ENCODE measurements around the gene CBARP.

Gene CBARP

DNA sequence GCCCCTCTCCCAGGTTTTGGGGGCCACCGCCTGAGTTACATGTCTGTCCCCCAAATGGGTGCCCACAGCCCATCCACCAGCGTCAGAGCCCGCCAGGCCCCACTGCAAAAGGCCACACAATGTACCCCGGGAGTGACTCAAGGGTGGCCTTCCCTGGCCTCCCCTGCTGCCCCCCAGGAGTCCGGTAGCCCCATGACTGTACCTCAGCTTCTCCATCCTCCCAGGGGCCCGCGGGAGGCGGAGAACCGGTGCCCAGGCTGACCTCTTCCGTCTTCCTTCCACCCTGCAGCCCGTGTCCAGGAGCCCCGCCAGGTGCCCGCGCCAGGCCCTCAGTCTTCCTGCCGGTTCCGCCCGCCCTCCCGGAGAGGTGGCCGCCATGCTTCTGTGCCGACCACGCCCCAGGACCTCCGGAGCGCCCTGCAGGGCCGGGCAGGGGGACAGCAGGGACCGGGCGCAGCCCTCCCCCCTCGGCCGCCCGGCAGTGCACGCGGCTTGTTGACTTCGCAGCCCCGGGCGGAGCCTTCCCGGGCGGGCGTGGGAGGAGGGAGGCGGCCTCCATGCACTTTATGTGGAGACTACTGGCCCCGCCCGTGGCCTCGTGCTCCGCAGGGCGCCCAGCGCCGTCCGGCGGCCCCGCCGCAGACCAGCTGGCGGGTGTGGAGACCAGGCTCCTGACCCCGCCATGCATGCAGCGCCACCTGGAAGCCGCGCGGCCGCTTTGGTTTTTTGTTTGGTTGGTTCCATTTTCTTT, 10.3 kb downstream of the CBARP start:
- DNase-seq (ENCODE audit: low spot score): no peak

DNA sequence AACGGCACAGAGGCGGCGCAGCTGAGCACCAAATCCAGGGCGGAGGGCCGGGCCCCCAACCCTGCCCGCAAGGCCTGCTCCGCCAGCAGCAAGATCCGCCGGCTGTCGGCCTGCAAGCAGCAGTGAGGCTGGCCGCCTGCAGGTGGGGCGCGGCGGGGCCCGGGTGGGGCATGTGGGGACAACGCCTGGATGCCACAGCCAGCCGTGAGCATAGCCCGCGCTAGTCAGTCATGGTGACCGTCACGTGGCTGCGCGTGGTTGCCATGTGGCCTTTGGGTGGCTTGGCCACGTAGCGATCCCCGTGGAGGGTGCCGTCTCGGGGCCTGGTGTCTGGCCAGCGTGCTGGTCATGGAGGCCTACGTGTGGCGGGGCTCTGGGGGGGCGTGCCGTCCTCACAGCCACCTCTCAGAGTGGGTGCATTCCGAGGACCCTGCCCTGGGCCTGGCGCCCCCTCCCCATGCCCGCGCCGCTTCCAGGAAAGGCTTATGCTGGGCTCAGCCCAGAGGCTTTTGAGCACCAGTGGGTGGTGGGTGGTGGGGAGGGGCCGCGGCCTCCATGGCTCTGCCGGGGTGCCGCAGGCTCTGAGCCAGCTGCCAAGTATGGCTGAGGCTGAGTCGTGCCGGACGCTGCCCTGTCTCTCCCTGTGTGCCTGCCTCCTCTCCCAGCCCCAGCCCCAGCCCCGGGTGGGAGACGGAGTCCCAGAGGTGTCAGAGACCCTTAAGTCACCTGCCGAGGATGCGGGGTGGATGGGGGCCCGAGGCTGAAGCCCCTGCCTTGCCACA, 11.1 kb downstream of the CBARP start:
- DNase-seq (ENCODE audit: low spot score): no peak

DNA sequence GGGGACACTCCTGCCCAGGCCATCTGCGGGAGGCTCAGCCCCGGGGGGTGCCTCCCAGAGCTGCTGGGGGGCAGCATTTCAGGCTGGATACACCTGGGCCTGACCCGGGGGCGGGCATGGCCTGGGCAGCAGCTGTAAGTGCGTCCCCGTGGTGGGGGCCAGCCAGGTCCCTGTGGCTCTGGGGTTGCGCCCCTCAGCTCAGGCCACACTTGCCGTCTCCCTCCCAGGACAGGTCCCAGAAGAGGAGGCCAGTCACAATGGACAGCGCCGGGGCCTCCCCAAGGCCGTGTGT, 11.6 kb downstream of the CBARP start:
- no peak for DNase-seq (ENCODE audit: low spot score)

DNA sequence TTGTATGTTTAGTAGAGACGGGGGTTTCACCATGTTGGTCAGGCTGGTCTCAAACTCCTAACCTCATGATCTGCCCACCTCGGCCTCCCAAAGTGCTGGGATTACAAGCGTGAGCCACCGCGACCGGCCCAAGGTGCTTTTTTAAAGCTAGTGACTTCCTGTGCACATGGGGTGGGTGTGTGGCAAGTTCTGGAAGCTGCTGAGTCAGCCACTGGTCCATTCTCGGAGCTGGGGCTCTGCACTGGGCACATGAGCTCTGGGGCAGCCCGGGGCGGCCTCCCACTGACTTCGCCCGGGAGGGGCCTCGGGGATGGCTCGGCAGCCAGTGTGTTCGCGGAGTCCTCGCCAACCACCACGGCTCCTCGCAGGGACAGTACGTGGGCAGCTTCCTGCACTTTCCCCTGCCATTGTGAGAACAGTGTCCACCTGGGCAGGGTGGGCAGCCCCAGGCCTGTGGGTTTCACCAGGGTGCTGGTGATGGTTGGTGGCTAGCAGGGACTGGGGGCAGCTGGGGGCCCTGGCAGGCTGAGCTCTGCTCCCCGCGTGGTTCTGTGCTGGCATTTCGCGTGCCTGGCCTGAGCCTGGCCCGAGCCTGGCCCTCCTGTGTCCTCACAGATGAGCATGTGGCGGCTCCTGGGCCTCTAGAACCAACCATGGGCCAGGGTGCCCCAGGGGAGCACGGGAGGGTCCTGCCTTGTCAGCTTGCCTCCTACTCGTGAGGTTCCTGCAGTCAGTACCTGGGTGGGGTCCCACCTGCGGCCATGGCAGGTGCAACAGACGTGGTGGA, 12.2 kb downstream of the CBARP start:
- no peak for DNase-seq (ENCODE audit: low spot score)

DNA sequence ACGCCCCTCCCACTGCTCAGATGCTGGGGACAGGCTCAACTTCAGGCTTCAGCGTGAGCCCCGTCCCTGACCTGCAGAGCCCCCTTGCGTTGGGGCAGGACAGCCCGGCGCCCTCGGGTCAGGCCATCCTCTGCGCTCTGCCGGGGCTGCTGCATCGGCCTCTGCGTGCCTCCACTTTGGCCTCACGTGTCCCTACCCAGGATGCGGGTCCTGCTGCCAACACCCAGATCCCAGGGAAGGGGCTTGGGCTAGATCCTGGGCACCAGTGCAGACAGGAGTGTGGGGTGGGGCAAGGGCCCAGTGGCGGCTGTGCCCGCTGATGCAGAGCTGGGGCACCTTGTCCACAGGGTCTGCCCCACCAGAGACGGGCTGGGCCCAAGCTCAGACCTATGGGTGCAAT, 13.0 kb downstream of the CBARP start:
- no peak for DNase-seq (ENCODE audit: low spot score)

DNA sequence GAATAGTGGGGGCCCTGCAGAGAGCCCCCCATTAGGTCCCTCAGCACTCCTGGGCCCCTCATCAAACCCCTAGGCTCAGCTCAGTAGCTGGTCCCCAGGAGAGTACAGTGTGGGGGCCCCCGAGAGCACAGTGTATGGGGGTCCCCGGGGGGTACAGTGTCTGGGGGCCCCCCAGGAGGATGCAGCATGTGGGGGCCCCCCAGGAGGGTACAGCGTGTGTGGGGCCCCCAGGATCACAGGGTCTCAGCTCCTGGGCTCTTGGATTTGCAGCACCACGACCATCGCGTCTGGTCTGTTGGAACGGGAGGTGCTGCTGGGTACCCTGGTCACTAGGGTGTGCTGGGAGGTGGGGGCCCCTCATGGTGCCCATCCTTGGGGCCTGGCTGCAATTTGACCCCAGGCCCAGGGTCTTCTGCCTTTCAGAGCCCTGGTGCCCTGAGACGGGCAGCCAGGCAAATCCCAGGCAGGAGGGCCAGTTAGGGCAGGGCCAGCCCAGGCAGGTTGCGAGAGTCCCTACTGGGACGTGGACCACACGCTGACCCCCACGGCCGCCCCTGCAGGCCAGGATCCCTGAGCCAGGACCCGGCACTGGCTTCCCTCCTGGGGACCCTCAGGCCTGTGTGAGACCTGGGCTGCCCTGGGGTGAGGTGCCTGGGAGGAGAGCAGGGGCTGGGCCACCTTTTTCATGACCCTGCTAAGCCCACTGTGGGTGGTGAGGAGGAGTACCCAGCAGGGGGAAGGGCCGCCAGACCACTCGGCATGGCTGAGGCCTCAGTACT, 13.6 kb downstream of the CBARP start:
- DNase-seq (ENCODE audit: low spot score): no peak

DNA sequence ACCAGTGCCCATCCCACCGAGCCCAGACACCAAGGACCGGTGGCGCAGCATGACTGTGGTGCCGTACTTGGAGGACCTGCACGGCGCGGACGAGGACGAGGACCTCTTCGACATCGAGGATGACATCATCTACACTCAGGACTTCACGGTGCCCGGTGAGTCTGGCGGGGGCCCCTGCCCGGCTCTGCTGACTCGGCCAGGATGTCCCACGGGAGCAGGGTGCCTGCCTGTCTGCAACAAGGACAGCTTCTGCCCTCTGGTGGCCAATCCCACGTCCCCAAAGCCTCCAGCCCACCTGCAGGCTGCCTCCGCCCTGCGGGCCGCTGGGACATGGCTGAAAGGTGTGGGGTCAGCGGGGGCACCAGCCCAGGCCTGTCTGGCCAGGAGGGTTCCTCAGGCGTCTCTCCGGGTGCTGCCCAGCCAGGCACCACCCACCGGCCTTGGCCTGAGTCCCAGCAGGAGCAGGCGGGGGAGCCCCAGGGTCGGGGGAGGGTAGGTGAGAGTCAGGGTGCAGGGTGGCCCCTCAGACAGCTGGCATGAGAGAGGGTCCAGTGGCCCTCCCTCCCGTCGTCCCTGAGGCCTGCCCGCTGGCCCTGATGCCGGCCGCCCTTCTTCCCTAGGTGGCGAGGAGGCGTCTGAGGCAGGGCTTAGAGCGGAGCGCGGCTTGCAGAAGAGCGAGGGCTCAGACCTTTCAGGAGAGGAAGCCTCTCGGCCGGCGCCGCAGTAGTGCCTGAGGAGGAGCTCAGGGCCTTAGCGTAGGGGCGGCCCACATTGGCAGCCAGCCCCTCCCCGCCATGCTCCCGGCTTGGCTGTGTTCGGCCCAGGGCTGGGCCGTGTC, 14.6 kb downstream of the CBARP start:
- peak; percentile 70 for DNase-seq (ENCODE audit: low spot score)

DNA sequence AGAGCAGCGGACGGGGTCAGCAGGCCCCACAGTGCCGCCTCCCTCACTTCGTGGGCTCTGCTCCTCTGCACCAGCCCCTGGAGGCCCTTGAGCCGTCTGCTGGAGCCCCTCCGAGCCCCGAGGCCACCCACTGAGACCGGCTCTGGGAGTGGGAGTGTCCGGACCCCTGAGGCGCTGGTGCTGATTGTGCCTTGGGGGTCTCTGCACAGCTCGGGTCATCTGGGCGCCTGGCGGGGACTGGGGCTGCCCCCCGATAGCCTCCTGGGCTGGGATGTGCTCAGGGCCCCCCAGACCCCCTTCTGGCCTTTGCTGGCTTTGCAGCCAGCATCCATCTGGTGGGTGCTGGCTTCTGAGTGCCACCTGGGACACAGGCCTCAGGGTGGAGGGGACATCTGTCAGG, 15.4 kb downstream of the CBARP start:
- peak; percentile 57 for DNase-seq (ENCODE audit: low spot score)

DNA sequence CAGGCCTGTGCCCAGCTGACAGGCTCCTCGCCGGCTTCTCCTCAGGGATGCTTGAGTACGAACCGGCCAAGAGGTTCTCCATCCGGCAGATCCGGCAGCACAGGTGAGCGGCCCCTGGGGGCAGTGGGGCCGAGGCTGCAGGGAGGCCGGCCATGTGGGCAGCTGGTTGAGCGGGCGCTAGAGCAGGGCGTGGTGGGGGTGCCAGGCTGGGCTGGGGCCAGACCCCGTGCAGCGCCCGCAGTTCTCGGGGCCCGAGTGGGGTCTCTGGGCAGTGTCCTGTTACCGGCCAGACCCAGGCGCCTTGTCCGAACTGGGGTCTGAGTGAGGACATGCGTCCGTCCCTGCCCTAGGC, 15.9 kb downstream of the CBARP start:
- no peak for DNase-seq (ENCODE audit: low spot score)

DNA sequence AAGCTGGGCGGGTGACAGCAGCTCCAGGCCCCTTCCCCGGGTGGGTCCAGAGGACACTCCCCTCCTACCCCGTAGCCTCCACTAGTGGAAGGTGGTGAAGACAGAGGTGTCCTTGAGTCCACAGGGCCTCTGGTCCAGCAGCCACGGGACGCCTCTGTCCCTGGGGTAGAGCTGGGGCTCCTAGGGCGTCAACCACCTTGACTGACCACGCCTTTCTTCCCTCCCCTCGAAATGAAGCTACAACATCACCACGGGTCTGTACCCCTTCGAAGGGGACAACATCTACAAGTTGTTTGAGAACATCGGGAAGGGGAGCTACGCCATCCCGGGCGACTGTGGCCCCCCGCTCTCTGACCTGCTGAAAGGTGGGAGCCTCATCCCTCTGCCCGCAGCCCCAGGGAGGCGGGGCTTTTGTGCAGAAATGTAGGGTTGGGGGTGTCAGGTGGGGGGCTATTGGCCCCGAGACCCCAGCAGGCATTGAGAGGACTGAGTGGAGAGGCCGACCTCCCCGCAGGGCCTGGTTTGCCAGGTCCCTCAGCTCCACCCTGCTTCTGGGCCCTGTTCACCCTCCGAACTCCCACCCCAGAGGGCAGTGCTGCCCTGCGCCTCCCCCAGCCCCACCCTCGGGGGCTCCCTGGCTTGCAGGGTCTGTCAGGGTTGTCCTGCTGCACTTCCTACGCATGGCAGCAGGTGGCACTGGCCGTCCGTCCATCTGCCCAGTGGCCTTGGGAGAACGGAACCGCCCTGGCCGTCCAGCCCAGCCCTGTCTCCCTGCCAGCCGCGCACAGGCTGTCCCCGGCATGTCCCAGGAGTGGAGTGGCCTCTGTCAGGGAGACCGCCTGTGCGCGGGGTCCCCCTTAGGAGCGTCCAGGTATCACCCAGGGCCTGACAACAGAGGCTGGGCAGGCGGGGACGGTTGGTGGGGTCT, 16.6 kb downstream of the CBARP start:
- no peak for DNase-seq (ENCODE audit: low spot score)

DNA sequence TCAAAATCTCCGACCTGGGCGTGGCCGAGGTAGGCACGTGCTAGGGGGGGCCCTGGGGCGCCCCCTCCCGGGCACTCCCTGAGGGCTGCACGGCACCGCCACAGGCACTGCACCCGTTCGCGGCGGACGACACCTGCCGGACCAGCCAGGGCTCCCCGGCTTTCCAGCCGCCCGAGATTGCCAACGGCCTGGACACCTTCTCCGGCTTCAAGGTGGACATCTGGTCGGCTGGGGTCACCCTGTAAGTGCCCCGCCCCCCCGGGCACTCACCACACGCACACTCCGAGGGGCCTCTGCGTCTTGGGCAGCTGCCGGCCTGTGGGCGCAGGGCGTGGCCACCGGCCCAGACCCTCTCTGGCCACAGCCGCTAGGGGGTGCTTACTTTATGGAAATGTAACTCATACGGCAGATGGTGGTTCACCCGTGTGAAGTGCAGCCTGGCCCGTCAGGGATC, 17.3 kb downstream of the CBARP start:
- DNase-seq (ENCODE audit: low spot score): no peak

DNA sequence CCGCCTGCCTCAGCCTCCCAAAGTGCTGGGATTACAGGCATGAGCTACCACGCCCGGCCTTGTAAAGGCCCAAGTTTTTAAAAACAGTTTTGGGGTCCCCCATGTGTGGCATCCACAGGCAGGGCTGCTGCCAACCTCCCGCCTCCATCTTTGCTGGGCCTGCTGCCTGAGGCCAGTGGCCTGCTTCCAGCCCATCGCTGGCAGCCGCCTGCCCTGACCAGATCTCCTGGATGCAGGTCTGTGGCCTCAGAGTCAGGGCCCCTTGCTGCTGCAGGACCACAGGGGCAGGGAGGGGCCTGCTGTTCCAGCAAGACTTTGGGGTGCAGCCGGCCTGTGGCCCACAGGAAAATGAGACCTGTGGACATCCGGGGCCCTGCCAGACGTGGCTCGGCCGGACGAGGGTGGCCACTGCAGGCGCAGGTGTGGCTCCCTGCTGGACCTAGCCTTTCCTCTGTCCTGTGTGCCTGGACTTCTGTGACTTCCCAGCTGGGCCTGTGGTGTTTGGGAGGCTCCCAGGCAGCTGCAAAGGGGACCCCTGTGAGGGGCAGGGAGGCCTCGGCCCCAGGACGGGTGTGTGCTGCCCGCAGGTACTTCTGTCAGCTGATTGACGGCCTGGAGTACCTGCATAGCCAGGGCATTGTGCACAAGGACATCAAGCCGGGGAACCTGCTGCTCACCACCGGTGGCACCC, 17.9 kb downstream of the CBARP start:
- DNase-seq (ENCODE audit: low spot score): no peak

DNA sequence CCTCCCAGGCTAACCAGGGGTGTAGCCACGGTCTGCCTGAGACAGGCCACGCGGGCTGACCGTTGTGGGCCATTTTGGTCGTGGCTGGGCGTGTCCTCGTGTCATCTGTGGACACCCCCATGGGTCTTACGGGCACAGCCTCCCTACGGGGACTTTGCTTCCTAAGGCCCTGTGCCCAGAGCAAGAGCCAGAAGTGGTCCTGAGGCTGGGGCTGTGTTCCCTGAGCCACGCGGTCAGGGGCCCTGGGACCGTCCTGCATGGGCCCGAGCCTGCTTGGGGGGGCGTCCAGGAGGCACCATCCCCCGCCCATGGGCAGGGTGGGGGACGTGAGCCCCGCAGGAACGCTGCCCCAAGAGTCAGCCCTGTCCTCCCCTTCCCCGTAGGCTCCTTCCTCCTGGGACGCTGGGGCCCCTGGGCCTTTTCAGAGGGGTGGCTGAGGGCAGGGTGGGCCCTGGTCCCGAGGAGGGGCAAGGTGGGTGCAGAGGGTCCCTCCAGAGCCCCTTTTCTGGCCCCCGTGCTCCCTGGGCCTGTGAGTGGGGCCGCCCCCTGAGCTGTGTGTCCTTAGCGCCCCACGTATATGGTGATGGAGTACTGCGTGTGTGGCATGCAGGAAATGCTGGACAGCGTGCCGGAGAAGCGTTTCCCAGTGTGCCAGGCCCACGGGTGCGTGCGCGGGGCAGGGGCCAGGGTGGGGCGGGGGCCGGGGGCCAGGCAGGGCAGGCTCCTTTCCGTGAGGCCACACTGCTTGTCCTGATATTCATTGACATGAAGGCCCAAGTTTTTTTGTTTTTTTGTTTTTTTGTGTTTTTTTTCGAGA, 18.8 kb downstream of the CBARP start:
- no peak for DNase-seq (ENCODE audit: low spot score)

DNA sequence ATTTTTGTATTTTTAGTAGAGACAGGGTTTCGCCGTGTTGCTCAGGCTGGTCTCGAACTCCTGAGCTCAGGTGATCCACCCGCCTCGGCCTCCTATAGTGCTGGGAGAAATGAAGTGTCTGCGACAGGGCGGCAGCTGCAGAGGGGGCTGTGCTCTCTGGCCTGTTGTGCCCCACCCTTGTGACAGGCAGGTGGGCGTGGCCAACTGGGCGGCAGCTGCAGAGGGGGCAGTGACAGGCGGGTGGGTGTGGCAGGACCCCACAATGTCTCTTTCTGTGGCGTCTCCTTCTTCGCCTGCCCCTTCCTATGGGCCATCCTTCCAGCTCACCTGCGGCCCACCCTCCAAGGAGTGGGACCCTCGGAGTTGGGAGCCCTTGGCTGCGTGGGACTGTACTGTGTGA, 20.4 kb downstream of the CBARP start:
- DNase-seq (ENCODE audit: low spot score): peak; percentile 49

DNA sequence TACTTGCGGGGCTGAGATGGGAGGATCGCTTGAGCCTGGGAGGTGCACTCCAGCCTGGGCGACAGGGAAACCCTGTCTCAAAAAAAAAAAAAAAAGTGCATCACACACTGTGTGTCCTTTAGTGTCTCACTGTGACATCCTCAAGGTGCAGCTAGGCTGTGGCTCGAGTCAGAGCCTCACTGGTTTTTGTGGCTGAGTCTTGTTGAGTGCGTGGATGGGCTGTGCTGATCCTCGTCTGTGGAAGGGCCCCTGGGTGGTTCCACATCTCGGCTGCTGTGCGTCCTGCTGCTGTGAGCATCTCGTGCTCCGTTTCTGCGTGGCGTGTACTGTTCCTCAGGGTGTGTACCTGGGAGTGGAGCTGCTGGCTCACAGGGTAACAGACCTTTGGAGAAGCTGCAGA, 21.0 kb downstream of the CBARP start:
- DNase-seq (ENCODE audit: low spot score): no peak

DNA sequence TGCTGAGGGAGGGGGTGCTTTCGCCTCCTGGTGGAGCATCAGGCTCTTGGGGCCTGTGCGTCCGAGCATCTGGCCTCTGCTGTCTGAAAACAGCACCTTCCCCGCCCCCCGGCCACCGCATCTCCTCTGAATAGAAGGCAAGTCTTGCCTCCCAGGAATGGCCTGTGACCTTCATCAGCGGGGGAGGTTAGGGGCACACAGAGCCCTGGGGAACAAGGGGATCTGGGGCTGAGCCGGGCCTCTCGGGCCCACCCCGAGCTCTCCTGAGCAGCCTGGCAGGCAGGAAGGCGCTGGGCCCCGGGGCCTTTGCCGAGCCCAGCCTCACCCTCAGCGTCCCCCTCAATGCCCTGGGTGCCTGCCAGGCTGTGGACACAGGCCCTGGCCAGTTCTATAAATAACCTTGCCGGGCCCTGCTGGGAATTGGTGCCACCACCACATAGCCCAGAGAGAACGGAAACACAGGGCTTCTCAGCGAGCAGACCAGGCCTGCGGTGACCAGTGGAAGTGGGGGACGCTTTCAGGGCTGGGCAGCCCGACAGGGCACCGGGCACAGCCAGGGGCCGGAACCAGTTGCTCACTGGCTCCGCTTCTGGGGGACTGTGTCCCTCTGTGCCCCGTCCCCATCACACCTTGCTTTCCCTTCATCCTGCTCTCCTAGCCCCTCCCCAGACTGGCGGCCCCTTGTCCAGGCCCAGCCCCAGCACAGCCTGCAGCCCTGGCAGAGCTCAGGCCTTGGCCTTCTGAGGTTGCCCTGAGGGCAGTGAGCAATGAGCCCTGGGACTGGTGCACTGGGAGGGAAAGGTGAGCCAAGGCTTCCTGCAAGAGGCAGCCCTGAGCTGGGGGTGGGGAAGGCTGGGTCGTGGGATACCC, 22.7 kb downstream of the CBARP start:
- DNase-seq (ENCODE audit: low spot score): no peak

DNA sequence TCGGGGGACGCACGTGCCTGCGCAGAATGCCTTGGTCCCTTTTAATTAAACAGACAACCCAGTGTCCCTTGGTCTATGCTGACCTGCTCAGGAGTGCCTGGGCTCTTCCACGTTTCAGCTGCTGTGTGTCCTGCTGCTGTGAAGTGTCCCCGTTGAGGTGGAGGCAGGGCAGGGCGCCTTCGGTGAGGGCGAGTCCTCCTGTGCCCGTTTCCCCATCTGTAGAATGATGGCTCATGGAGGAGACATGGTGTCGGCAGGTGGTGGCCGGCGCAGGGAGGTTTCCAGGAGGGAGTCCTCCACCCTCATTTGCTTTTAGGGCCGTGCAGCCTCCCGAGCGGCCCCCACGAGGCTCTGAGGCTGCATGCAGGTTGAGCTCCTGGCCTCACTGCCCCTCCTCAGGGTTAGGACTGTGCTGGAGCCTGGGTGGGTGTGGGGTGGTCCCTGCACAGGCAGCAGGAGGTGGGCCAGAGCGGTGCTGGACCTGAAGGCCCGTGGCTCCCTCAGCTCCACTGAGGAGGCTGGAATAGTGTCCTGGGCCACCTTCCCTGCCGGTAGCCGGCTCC, 23.4 kb downstream of the CBARP start:
- DNase-seq (ENCODE audit: low spot score): no peak
